ENCODE data around the gene SUV39H1. TPM values are rescaled to one million over a fixed set of nuclear protein-coding genes. Genes with fewer than 3 reads are reported as not detected.

Gene SUV39H1
- total RNA-seq, 1 experiment from 2014 or later: 16.5 TPM

DNA sequence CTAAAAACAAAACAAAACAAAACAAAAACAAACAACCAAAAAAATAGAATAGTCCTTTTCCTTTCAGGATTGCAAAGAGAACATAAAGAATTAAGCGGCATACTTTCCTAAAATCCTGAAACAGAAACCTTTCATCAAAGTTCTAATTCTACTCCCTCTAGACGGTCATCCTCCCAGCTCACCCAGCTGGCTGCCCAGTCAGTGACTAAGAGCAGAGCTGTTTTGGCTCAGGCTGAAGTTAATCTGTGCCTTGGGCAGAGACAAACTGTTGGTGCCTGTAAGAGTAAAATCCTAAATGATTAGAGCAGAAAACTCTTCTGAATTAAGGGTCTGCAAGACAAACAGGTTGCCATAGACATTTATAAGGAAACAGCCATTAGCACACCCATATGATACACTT is 30.5 kb upstream of the SUV39H1 start:
- Mint-ChIP-seq H3K27me3 (ENCODE audit: low read depth) (peaks cover 5% of the 10 kb centered on the region; the same call in 1 of the 2 replicates), H3K27ac (no peak overlapping the region), H3K4me1 (no peaks in the 10 kb centered on the region), H3K9me3 (peaks cover 5% of the 10 kb centered on the region), H3K36me3 (peaks cover 3% of the 10 kb centered on the region), H3K4me3 (no peak overlapping the region)
- POLR2A ChIA-PET: no interaction called here
- no peak for DNase-seq (ENCODE audit: low spot score)
- CTCF ChIA-PET: no interaction called here
- ATAC-seq: no peak
- TF ChIP-seq ZBTB21 (CRISPR knock-in tag; IDR thresholded peaks at IDR 0.05; ENCODE audit: borderline replicate concordance): no peak
- TF ChIP-seq MAX (CRISPR knock-in tag; IDR thresholded peaks at IDR 0.05): no peak
- no peak for TF ChIP-seq GRHL2 (CRISPR knock-in tag; IDR thresholded peaks at IDR 0.05; ENCODE audit: insufficient replicate concordance, severe bottlenecking)
- TF ChIP-seq GTF2I (CRISPR knock-in tag; conservative IDR thresholded peaks at IDR 0.05): no peak
- TF ChIP-seq ZNF121 (CRISPR knock-in tag; IDR thresholded peaks at IDR 0.05): no peak
- TF ChIP-seq ZNF317 (CRISPR knock-in tag; IDR thresholded peaks at IDR 0.05; ENCODE audit: borderline replicate concordance, low read depth): no peak
- TF ChIP-seq ZNF263 (CRISPR knock-in tag; IDR thresholded peaks at IDR 0.05; ENCODE audit: low read depth): no peak

- ChIA-PET POLR2A (no interaction called here), CTCF (no interaction called here)
- no peak overlapping the region for H3K27ac Mint-ChIP-seq
- no peak for ATAC-seq
- H3K36me3 Mint-ChIP-seq: no peaks in the 10 kb centered on the region
- H3K4me3 Mint-ChIP-seq: no peak overlapping the region
- H3K9me3 Mint-ChIP-seq: no peaks in the 10 kb centered on the region
- TF ChIP-seq GTF2I (CRISPR knock-in tag; conservative IDR thresholded peaks at IDR 0.05) (no peak), USF2 (CRISPR knock-in tag; IDR thresholded peaks at IDR 0.05) (no peak), RORB (CRISPR knock-in tag; IDR thresholded peaks at IDR 0.05) (no peak), ZNF416 (CRISPR knock-in tag; IDR thresholded peaks at IDR 0.05) (no peak), SP1 (CRISPR knock-in tag; conservative IDR thresholded peaks at IDR 0.05) (no peak), ZNF423 (CRISPR knock-in tag; IDR thresholded peaks at IDR 0.05) (no peak), FOXK1 (CRISPR knock-in tag; IDR thresholded peaks at IDR 0.05) (no peak), ELF4 (CRISPR knock-in tag; IDR thresholded peaks at IDR 0.05; ENCODE audit: low read depth) (no peak), CBFB (CRISPR knock-in tag; IDR thresholded peaks at IDR 0.05; ENCODE audit: low read depth) (no peak)
- TF ChIP-seq, protein P1, sequence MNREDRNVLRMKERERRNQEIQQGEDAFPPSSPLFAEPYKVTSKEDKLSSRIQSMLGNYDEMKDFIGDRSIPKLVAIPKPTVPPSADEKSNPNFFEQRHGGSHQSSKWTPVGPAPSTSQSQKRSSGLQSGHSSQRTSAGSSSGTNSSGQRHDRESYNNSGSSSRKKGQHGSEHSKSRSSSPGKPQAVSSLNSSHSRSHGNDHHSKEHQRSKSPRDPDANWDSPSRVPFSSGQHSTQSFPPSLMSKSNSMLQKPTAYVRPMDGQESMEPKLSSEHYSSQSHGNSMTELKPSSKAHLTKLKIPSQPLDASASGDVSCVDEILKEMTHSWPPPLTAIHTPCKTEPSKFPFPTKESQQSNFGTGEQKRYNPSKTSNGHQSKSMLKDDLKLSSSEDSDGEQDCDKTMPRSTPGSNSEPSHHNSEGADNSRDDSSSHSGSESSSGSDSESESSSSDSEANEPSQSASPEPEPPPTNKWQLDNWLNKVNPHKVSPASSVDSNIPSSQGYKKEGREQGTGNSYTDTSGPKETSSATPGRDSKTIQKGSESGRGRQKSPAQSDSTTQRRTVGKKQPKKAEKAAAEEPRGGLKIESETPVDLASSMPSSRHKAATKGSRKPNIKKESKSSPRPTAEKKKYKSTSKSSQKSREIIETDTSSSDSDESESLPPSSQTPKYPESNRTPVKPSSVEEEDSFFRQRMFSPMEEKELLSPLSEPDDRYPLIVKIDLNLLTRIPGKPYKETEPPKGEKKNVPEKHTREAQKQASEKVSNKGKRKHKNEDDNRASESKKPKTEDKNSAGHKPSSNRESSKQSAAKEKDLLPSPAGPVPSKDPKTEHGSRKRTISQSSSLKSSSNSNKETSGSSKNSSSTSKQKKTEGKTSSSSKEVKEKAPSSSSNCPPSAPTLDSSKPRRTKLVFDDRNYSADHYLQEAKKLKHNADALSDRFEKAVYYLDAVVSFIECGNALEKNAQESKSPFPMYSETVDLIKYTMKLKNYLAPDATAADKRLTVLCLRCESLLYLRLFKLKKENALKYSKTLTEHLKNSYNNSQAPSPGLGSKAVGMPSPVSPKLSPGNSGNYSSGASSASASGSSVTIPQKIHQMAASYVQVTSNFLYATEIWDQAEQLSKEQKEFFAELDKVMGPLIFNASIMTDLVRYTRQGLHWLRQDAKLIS (CRISPR knock-in tag; IDR thresholded peaks at IDR 0.05; ENCODE audit: borderline replicate concordance): no peak
- DNase-seq (ENCODE audit: low spot score): no peak
- H3K4me1 Mint-ChIP-seq: no peaks in the 10 kb centered on the region
- no peaks in the 10 kb centered on the region; the same call in 1 of the 2 replicates for H3K27me3 Mint-ChIP-seq (ENCODE audit: low read depth)
Measured at GRCh38 chrX:48666649-48667048, 29.9 kb upstream of the SUV39H1 start.

- no peaks in the 10 kb centered on the region; the same call in 1 of the 2 replicates for H3K27me3 Mint-ChIP-seq (ENCODE audit: low read depth)
- H3K27ac Mint-ChIP-seq: no peak overlapping the region
- ATAC-seq (no peak), DNase-seq (ENCODE audit: low spot score) (no peak)
- no peaks in the 10 kb centered on the region for H3K9me3 Mint-ChIP-seq
- ChIA-PET CTCF (no interaction called here), POLR2A (no interaction called here)
- no peak overlapping the region for H3K4me3 Mint-ChIP-seq
- no peaks in the 10 kb centered on the region for H3K4me1 Mint-ChIP-seq
- H3K36me3 Mint-ChIP-seq: no peaks in the 10 kb centered on the region
- TF ChIP-seq TEAD1 (CRISPR knock-in tag; IDR thresholded peaks at IDR 0.05): no peak
- no peak for TF ChIP-seq ELF4 (CRISPR knock-in tag; IDR thresholded peaks at IDR 0.05; ENCODE audit: low read depth)
- TF ChIP-seq MAX (CRISPR knock-in tag; IDR thresholded peaks at IDR 0.05): no peak
- TF ChIP-seq, protein P2, sequence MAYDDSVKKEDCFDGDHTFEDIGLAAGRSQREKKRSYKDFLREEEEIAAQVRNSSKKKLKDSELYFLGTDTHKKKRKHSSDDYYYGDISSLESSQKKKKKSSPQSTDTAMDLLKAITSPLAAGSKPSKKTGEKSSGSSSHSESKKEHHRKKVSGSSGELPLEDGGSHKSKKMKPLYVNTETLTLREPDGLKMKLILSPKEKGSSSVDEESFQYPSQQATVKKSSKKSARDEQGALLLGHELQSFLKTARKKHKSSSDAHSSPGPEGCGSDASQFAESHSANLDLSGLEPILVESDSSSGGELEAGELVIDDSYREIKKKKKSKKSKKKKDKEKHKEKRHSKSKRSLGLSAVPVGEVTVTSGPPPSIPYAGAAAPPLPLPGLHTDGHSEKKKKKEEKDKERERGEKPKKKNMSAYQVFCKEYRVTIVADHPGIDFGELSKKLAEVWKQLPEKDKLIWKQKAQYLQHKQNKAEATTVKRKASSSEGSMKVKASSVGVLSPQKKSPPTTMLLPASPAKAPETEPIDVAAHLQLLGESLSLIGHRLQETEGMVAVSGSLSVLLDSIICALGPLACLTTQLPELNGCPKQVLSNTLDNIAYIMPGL (CRISPR knock-in tag; IDR thresholded peaks at IDR 0.05): no peak
- TF ChIP-seq ARID4B (CRISPR knock-in tag; IDR thresholded peaks at IDR 0.05; ENCODE audit: borderline replicate concordance): no peak
Measured at GRCh38 chrX:48667509-48667908, 29.0 kb upstream of the SUV39H1 start.

Data from WTC11 (cell line).